HG03108 (cell line): ENCODE data around the gene PNPLA2.

Source experiments
- ATAC-seq: cut with Tn5 transposase; IDR thresholded peaks from one replicate; pipeline ENCODE4 v1.9.1; 2021; ENCODE audit warnings: moderate library complexity; ENCODE audit not compliant: unreplicated experiment

Gene PNPLA2

DNA sequence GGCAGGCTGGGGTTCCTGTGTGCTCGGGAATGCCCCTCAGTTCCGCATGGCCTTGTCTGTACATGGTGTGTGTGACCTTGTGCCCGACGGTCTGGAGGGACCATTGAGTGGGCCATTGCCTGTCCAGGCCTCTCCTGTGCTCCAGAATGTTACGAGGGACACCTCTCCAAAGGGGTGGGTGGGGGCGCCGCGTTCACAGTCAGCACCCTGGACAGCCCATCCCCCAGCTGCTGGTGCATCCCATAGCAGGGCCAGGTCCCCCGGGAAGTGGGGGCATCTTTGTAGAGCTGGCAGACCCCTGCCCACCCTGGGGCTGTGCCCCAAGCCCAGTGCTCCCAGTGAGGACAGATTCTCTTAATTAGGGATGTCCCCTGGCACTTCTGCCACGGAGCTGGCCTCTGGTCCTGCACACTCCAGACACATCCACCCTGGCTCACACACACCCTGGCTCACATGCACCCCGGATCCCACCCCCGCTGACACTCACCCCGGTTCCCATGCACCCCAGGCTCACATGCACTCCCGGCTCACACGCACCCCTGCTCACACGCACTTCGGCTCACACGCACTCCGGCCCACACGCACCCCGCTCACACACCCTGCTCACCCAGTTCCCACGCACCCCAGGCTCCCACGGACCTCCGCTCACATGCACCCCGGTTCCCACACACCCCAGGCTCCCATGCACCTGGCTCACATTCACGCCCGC lies 39.5 kb downstream of the PNPLA2 start:
- no peak for ATAC-seq

DNA sequence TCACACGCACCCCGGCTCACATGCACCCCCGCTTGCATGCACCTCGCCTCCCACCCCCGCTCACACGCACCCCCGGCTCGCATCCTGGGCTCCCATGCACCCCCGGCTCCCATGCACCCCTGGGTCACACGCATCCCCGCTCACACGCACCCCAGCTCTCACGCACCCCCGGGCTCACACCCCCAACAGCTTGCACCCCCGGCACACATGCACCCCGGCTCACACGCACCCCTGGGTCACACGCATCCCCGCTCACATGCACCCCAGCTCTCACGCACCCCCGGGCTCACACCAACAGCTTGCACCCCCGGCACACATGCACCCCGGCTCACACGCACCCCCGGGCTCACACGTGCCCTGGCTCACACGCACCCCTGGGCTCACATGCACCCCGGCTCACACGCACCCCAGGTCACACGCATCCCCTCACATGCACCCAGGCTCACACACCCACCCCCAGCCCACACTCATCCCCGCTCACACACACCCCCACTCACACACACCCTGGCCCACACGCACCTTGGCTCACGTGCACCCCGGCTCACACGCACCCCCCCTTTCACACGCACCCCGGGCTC lies 40.1 kb downstream of the PNPLA2 start:
- no peak for ATAC-seq

DNA sequence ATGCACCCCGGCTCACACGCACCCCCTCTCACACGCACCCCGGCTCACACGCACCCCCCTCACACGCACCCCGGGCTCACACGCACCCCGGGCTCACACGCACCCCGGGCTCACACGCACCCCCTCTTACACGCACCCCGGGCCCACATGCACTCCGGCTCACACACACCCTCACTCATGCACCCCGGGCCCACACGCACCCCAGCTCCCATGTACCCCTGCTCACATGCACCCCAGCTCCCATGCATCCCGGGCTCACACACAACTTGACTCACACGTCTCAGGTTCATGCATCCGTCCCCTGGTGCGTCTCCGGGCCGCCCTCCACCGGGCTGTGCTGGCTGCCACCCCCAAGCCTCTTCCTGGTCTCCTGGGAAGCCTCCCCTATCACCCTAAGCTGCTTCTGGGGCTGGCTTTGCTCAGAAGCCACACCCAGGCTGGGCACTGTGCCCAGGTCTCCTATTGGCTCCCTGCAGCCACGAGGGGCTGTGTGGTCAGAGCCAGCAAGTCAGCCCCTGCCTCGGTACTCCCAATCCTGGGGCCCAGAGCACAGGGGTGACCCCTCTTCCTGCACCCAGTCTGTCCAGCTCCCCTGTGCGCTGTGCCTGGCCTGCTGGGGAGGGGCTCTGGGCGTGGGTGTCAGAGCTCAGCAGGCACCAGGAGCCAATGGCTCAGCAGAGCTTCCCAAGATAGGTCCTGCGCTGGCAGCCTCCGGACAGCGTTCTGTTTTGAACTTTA lies 40.8 kb downstream of the PNPLA2 start:
- no peak for ATAC-seq

- ATAC-seq: no peak
Measured at GRCh38 chr11:860234-861104, 41.8 kb downstream of the PNPLA2 start.

GRCh38 chr11:861105-861479 lies 42.4 kb downstream of the PNPLA2 start:
- no peak for ATAC-seq

- ATAC-seq: no peak
Measured at GRCh38 chr11:862081-862661, 43.5 kb downstream of the PNPLA2 start.

DNA sequence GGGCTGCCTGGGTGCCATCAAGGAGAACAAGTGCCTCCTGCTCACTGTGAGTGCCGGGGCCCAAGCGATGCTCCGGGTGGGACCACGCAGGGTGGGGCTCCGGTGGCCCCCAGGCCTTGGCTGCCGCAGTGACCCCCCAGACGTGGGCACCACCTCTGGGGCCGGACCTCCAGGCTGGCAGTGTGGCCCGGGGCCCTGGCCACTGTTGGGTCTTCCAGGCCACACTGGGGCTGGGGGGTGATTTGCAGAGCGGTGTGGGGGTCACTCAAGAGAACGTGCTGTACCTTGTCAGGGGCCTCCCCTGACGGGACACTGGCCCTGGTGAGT lies 43.9 kb downstream of the PNPLA2 start:
- no peak for ATAC-seq

- no peak for ATAC-seq
Measured at GRCh38 chr11:863023-863909, 44.6 kb downstream of the PNPLA2 start.

- no peak for ATAC-seq
Measured at GRCh38 chr11:863910-864827, 45.5 kb downstream of the PNPLA2 start.

DNA sequence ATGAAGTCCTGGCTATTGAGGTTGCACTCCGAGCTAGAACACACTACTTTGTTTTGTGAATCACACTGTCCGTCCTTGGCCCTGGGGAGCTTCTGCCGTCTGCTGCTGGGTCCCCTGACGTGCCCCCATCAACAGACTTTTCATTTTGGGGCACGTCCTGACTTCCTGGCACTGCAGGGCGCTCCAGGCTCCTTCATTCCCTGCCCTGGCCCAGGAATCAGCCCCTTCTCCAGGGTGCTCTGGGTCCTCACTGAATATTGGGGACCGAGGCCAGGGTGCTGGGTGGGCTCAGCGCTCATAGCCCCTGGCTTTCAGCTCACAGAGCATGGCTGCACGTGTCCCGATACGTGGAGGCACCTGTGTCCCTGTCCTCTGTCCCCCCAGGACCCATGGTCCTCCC lies 46.2 kb downstream of the PNPLA2 start:
- no peak for ATAC-seq

DNA sequence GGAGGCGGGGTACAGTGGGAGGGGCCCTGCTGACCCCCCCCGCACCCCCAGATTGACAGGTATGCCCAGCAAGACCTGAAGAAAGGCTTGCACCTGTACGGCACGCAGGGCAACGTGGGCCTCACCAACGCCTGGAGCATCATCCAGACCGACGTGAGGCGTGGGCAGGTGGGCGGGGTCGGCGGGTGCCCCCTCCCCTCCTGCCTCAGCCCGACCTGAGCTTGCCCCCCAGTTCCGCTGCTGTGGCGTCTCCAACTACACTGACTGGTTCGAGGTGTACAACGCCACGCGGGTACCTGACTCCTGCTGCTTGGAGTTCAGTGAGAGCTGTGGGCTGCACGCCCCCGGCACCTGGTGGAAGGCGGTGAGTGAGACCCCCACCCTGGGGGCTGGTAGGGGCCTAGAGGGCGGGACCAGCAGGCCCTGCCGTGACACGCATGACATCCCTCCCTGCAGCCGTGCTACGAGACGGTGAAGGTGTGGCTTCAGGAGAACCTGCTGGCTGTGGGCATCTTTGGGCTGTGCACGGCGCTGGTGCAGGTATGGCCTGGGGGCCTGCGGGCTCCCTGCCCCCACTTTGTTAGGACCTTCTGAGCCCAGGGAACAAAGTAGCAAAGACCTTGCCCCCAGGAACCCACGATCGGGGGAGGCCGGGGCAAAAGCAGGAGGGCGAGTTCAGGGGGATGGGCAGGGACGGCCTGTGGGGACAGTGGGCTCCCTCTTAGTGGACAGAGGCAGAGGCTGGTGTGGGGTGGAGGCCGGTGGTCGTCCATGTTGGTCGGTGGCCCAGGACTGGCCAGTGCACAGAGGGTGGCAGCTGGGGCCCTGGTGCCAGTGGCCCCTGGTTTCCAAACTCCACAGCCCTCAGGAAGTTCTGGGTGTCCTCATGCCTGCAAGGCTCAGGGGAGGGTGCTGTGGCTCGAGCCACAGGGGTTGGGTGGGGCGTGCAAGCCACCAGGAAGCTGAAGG lies 47.0 kb downstream of the PNPLA2 start:
- no peak for ATAC-seq

DNA sequence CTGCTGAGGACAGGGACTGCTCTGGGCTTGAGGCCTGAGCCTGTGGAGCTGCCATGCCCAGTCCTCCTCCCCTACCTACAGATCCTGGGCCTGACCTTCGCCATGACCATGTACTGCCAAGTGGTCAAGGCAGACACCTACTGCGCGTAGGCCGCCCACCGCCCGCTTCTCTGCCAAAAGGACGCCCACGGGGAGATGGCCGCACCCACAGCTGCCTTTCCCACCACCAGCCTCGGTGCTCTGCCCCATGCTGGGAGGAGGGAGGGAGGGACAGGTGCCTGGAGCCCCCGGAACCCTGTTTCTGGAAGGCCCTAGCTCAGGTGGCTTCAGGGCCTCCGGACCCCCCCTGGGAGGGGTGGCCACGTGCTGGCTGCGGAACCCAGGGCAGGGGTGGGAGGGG lies 47.8 kb downstream of the PNPLA2 start:
- ATAC-seq: no peak

- ATAC-seq: no peak
Measured at GRCh38 chr11:867856-868358, 49.2 kb downstream of the PNPLA2 start.

DNA sequence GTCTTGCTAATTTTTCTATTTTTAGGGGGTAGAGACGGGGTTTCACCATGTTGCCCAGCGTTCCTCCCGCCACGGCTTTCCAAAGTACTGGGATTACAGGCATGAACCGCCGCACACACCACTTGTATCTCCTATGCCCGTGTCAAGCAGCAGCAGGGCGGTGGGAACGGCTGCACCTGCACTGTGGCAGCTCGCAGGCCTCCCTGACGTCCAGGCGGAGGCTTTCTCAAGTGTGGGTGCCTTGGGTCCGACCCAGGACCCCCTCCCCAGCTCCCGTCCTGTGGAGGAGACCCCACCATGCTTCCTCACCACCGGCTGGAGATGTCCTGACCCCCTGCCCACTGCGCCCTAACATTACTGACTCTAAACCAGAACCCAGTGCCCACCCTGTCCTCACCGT lies 49.7 kb downstream of the PNPLA2 start:
- no peak for ATAC-seq

DNA sequence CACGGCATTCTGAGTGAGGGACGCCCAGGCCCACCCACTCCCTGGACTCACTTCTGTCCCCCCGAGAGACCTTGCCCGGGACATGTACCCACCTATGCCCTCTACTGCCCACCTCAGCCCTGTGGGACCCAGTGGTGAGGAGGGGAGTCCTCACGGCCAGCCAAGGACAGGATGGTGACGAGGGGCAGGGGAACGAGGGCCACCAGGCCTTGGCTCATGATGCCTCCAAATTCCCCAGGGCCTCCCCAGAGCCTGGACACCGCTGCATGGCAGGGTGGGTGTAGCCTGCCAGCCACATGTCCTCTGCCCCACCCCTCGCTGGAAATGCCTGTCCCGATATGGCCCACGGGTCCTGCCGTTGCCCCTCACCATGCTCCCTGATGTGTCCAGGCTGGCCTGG lies 50.1 kb downstream of the PNPLA2 start:
- ATAC-seq: no peak

DNA sequence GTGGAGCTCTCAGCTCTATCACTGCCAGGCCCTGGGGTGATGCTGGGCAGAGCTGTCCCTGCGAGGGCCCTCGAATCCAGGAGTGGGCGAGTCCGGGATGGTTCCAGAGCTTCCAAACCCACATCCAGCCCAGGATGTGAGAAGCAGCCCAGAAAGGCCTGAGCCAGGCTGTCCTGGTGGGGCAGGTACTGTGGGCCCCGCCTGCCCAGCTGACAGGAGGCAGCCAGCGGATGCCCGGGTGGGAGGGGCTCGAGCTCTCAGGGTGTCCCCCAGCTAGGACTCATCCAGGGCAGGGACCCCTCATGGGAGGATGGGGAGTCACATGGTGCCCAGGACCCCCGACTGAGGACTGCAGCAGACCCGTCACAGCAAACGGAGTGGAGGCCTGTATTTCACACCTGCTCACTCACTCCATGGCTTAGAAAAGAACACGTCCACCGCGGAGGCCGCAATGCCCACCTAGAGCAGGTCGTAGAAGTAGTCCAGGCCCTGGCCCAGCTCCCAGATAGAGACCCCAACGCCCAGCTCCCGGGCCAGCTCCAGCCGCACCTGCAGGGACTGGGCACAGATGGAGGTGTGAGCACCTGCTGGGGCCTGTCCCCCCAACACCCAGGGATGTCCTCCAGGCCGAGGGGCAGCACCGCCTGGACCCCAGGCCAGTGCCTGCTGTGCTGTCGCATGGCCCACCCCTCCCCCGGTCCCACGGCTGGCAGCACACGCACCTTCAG lies 50.8 kb downstream of the PNPLA2 start:
- ATAC-seq: no peak

GRCh38 chr11:870127-870413 lies 51.4 kb downstream of the PNPLA2 start:
- no peak for ATAC-seq
